ENCODE data around the gene AP5Z1. TPM values are rescaled to one million over a fixed set of nuclear protein-coding genes. Genes with fewer than 3 reads are reported as not detected.

AP5Z1 gene
- polyA plus RNA-seq, 2 of the 4 experiments (the other 2 are of a cell fraction), result 6.8 to 21.8 TPM

DNA sequence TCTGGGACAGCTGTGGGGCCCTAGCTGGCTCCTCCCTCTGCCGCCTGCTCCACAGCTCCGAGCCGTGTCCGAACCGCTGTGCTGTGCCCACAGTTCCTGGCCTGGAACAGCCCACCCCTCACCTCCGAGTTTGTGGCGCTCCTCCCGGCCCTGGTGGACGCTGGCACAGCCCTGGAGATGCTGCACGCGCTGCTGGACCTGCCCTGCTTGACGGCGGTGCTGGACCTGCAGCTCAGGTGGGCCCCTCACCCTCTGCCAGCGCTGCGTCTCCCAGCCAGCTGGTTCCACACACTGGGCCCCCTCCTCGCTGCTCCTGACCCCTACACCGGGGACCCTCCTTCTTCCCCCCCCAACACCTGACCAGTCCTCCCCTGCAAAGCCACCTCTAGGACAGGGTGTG, 12.1 kb downstream of the AP5Z1 start:
- Histone ChIP-seq H3K9me3 (no peaks in the 10 kb centered on the region), H3K4me2 (no peak overlapping the region), H3K4me1 (no peaks in the 10 kb centered on the region), H3K27ac (no peak overlapping the region), H3K4me3 (no peak overlapping the region)
- ATAC-seq (no peak), DNase-seq (ENCODE audit: low read depth in 1 of 2, low spot score in 1 of 2) (no peak), FAIRE-seq (no peak)
- TF ChIP-seq ZFP36 (IDR thresholded peaks at IDR 0.05; ENCODE audit: borderline replicate concordance, partially characterized antibody), result no peak
- WGBS (ENCODE audit: missing lambda C conversion rate), result 93% methylated on average over 17 of the region's 17 CpGs
- CTCF ChIA-PET, result interaction anchor here (1.0 to 4.2 kb wide), 2 partner anchors 11 to 34 kb away, joined by 3 to 28 read pairs; no protein-coding TSS in a partner anchor
- POLR2A ChIA-PET, result interaction anchor here (0.8 kb wide), 1 partner anchor 297 kb away, joined by 3 read pairs; no protein-coding TSS in a partner anchor

DNA sequence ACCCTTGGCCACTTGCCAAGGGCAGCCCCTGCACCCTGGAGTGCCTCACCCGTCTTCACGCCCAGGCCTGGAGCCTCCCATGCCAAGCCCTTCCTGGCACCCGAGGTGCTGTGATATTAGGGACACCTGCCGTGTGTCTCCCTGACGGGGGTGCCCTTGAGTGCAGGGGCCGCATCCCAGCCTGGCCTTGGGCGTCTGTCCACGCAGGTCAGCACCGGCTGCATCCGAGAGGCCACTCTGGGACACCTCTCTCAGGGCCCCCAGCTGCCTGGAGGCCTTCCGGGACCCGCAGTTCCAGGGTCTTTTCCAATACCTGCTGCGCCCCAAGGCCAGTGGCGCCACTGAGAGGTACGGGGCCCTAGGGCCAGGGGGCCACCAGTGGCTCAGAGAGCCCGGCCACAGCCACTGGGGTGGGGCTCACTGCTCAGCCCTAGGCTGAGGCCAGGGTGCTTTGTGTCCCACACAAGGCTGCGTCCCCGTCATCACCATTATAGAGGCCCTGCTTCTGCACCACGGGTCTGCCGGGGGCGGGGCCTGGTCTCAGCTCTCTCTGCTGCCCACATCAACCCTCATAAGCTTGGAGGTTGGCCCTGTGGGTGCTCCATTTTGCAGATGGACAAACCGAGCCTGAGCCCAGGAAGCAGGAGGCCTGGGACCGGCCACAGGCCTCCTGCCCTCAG, 12.7 kb downstream of the AP5Z1 start:
- POLR2A ChIA-PET, result no interaction called here

DNA sequence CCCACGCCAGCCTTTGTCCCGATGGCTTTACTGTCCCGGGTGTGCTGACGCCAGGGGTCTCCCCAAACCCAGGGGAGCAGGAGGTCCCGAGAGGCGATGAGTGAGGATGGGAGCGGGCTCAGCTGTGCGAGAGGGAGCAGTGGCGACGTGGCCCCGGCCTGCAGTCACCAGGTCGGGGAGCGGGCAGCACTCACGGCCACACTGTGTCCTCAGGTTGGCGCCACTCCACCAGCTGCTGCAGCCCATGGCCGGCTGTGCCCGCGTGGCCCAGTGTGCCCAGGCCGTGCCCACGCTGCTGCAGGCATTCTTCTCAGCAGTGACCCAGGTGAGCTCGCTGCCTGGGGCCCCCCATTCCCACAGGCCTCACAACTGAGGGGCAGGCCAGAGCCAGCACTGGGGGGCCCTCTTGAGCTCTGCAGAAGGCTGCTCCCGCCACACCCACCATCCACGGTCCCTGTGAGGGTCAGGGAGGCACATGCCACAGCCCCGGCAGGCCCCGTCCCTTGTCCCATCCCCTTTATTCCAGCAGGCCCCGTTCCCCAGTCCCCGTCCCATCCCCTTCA, 13.3 kb downstream of the AP5Z1 start:
- ChIA-PET POLR2A (no interaction called here), CTCF (interaction anchor here (4.2 kb wide), 1 partner anchor 9 kb away, joined by 28 read pairs; no protein-coding TSS in a partner anchor)
- no peak overlapping the region for H3K4me3 ChIP-seq
- whole genome bisulfite sequencing (ENCODE audit: missing lambda C conversion rate), result 92% methylated on average over 20 of the region's 27 CpGs
- H3K9me3 ChIP-seq, result no peaks in the 10 kb centered on the region
- H3K4me1 ChIP-seq, result no peaks in the 10 kb centered on the region
- no peak for DNase-seq (ENCODE audit: low read depth in 1 of 2, low spot score in 1 of 2)
- ATAC-seq, result no peak
- FAIRE-seq, result no peak
- no peak overlapping the region for H3K4me2 ChIP-seq
- no peak overlapping the region for H3K27ac ChIP-seq
- no peak for TF ChIP-seq ZFP36 (IDR thresholded peaks at IDR 0.05; ENCODE audit: borderline replicate concordance, partially characterized antibody)
- no peak for TF ChIP-seq FOSL2 (IDR thresholded peaks at IDR 0.05)
- TF ChIP-seq FOSL2 (CRISPR knock-in tag; IDR thresholded peaks at IDR 0.05), result no peak
- TF ChIP-seq, protein P1, sequence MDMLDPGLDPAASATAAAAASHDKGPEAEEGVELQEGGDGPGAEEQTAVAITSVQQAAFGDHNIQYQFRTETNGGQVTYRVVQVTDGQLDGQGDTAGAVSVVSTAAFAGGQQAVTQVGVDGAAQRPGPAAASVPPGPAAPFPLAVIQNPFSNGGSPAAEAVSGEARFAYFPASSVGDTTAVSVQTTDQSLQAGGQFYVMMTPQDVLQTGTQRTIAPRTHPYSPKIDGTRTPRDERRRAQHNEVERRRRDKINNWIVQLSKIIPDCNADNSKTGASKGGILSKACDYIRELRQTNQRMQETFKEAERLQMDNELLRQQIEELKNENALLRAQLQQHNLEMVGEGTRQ (IDR thresholded peaks at IDR 0.05), result no peak
- TF ChIP-seq MAZ (IDR thresholded peaks at IDR 0.05; ENCODE audit: borderline replicate concordance, low read depth, low read length), result no peak

More for the DNA sequence above, 12.7 kb downstream of the AP5Z1 start:
- CTCF ChIA-PET, result interaction anchor here (1.0 to 4.2 kb wide), 2 partner anchors 10 to 35 kb away, joined by 3 to 28 read pairs; no protein-coding TSS in a partner anchor
- TF ChIP-seq RNF2 (IDR thresholded peaks at IDR 0.05; ENCODE audit: borderline replicate concordance, low read depth) (no peak), CTCF (IDR thresholded peaks at IDR 0.05) (no peak), HMGXB4 (CRISPR knock-in tag; IDR thresholded peaks at IDR 0.05; ENCODE audit: borderline replicate concordance) (no peak), SREBF2 (IDR thresholded peaks at IDR 0.05) (no peak), KDM1A (IDR thresholded peaks at IDR 0.05; ENCODE audit: low read depth) (no peak), MYC (IDR thresholded peaks at IDR 0.05; ENCODE audit: borderline replicate concordance, low read length) (no peak), EHF (CRISPR knock-in tag; IDR thresholded peaks at IDR 0.05) (no peak), HOXB5 (CRISPR knock-in tag; IDR thresholded peaks at IDR 0.05) (no peak), FOXS1 (CRISPR knock-in tag; IDR thresholded peaks at IDR 0.05) (no peak), NR3C1 (IDR thresholded peaks at IDR 0.05) (no peak)
- no peak for ATAC-seq
- no peak for DNase-seq (ENCODE audit: low read depth in 1 of 2, low spot score in 1 of 2)
- FAIRE-seq, result no peak
- H3K4me2 ChIP-seq, result no peak overlapping the region
- H3K27ac ChIP-seq, result no peak overlapping the region
- H3K4me1 ChIP-seq, result no peaks in the 10 kb centered on the region
- H3K9me3 ChIP-seq, result no peaks in the 10 kb centered on the region
- H3K4me3 ChIP-seq, result no peak overlapping the region
- 94% methylated on average over 8 of the region's 23 CpGs for WGBS (ENCODE audit: missing lambda C conversion rate)
